PC-3 (cell line): ENCODE measurements around the gene ZDHHC24. TPM values are rescaled to one million over a fixed set of nuclear protein-coding genes. Genes with fewer than 3 reads are reported as not detected.
"Not testable (repeated sequence)": the region's sequence is repeated elsewhere in the genome, so short reads cannot be mapped to it uniquely, and the experiment has no call there.

Experiments used
- ATAC-seq: fragments of 200-7000 bp; cut with Tn5 transposase; 2 replicates; pipeline ENCODE4 v1.9.1; 2020; ENCODE audit warnings: mild to moderate bottlenecking, moderate library complexity
- BruUV-seq: library from RNA; stranded (reverse); fragments of 400-500 nt; replicated peaks from 2 replicates; lab custom pipeline; 2021; lab: Mats Ljungman, UMichigan
- CTCF ChIA-PET: fragments of 300-600 bp; sonication (Branson Sonifier 250); formaldehyde crosslinking; loops from one replicate; lab custom pipeline; 2022; ENCODE audit warnings: antibody characterized with exemption; lab: Charles Lee
- POLR2A ChIA-PET: fragments of 300-600 bp; sonication (Branson Sonifier 250); formaldehyde crosslinking; loops from one replicate; lab custom pipeline; 2022; ENCODE audit warnings: antibody characterized with exemption; ENCODE audit not compliant: unreplicated experiment; lab: Charles Lee
- DNase-seq: peaks from one replicate; pipeline ENCODE4 v3.0.0-alpha.2; 2015
- H2AFZ ChIP-seq: fragments of 300-600 bp; sonication (generic); 2 replicates; pipeline ENCODE4 v1.6.0; 2016; ENCODE audit warnings: antibody characterized with exemption, low read length
- H3F3A ChIP-seq: fragments of 300-600 bp; sonication (generic); one replicate; pipeline ENCODE4 v1.6.0; 2017; ENCODE audit warnings: antibody characterized with exemption, low read length, control low read depth, mild to moderate bottlenecking; ENCODE audit not compliant: unreplicated experiment
- H3K27ac ChIP-seq: fragments of 300-600 bp; sonication (generic); 2 replicates; pipeline ENCODE4 v1.5.1; 2016; ENCODE audit warnings: mild to moderate bottlenecking, low read length
- H3K27me3 ChIP-seq: fragments of 300-600 bp; sonication (generic); 2 replicates; pipeline ENCODE4 v1.6.1; 2016; ENCODE audit warnings: low read length, mixed read lengths
- H3K36me3 ChIP-seq: fragments of 300-600 bp; sonication (generic); 2 replicates; pipeline ENCODE4 v1.6.1; 2016; ENCODE audit warnings: low read depth, mixed run types, low read length, mixed read lengths
- H3K4me1 ChIP-seq: fragments of 300-600 bp; sonication (generic); 2 replicates; pipeline ENCODE4 v1.5.1; 2016; ENCODE audit warnings: low read length; ENCODE audit not compliant: insufficient read depth
- H3K4me2 ChIP-seq: fragments of 300-600 bp; sonication (generic); 2 replicates; pipeline ENCODE4 v1.6.0; 2016; ENCODE audit warnings: low read length
- H3K4me3 ChIP-seq: fragments of 300-600 bp; sonication (generic); 2 replicates; pipeline ENCODE4 v1.5.1; 2016; ENCODE audit warnings: mild to moderate bottlenecking, low read length, mixed read lengths
- H3K79me2 ChIP-seq: fragments of 300-600 bp; sonication (generic); 2 replicates; pipeline ENCODE4 v1.6.1; 2017; ENCODE audit warnings: low read length, mixed read lengths
- H3K9ac ChIP-seq: fragments of 300-600 bp; sonication (generic); 2 replicates; pipeline ENCODE4 v1.6.0; 2016; ENCODE audit warnings: mild to moderate bottlenecking, low read length
- H3K9me2 ChIP-seq: fragments of 300-600 bp; sonication (generic); replicated peaks from 2 replicates; pipeline ENCODE4 v1.6.1; 2016; ENCODE audit warnings: mixed run types, low read length, mixed read lengths
- H3K9me3 ChIP-seq: fragments of 300-600 bp; sonication (generic); 2 replicates; pipeline ENCODE4 v1.6.1; 2016; ENCODE audit warnings: low read length, mixed read lengths
- H4K20me1 ChIP-seq: fragments of 300-600 bp; sonication (generic); 2 replicates; pipeline ENCODE4 v1.6.1; 2016; ENCODE audit warnings: low read length, mixed read lengths
- CTCF ChIP-seq: fragments of 300-600 bp; sonication (generic); conservative IDR thresholded peaks from 2 replicates; pipeline ENCODE4 v1.5.1; 2017; ENCODE audit warnings: antibody characterized with exemption, low read depth, mild to moderate bottlenecking, low read length
- EZH2 ChIP-seq: fragments of 300-600 bp; sonication (generic); IDR thresholded peaks from one replicate; pipeline ENCODE4 v1.6.1; 2017; ENCODE audit warnings: antibody characterized with exemption, mild to moderate bottlenecking, low read length; ENCODE audit not compliant: unreplicated experiment
- EZH2phosphoT487 ChIP-seq: fragments of 300-600 bp; sonication (generic); IDR thresholded peaks from 2 replicates; pipeline ENCODE4 v1.6.1; 2018; ENCODE audit warnings: mild to moderate bottlenecking, antibody characterized with exemption, low read length, borderline replicate concordance
- intact Hi-C: fragments of 100-400 bp; cut with micrococcal nuclease; formaldehyde crosslinking; loops from 2 replicates; pipeline ENCODE4 v1.9.0; 2023
- total RNA-seq: library from RNA; depleted of rRNA; stranded (reverse); fragments of >200 nt; gene quantifications from 2 replicates; pipeline ENCODE4 v1.2.3, GENCODE V29; 2014

The ZDHHC24 gene
- total RNA-seq, 1 experiment from 2014 or later = 15.1 TPM

GRCh38 chr11:66589996-66590675 lies 44.3 kb upstream of the ZDHHC24 start:
- no peak overlapping the region for H3K27ac ChIP-seq
- TF ChIP-seq CTCF = no peak
- TF ChIP-seq EZH2phosphoT487 = no peak
- TF ChIP-seq EZH2 = no peak
- intact Hi-C loops = no loop called here
- no peak overlapping the region for H3K9ac ChIP-seq
- ChIA-PET CTCF (interaction anchor here (0.5 kb wide), 1 partner anchor 70 kb away, joined by 10 read pairs; no protein-coding TSS in a partner anchor), POLR2A (no interaction called here)
- H3K79me2 ChIP-seq = peaks cover 18% of the 10 kb centered on the region
- no TSS peak for BruUV-seq
- H3K4me1 ChIP-seq = peaks cover 15% of the 10 kb centered on the region
- H3K9me2 ChIP-seq = no peaks in the 10 kb centered on the region
- no peaks in the 10 kb centered on the region for H3K27me3 ChIP-seq
- no peak for ATAC-seq
- no peaks in the 10 kb centered on the region for H3K36me3 ChIP-seq
- H3F3A ChIP-seq = no peaks in the 10 kb centered on the region
- no peak for DNase-seq
- no peak overlapping the region for H2AFZ ChIP-seq
- no peak overlapping the region for H3K4me3 ChIP-seq
- H3K4me2 ChIP-seq = no peak overlapping the region
- H3K9me3 ChIP-seq = no peaks in the 10 kb centered on the region
- no peaks in the 10 kb centered on the region for H4K20me1 ChIP-seq

- Histone ChIP-seq H3K79me2 (peaks cover 10% of the 10 kb centered on the region), H3K4me1 (peaks cover 11% of the 10 kb centered on the region)
- ATAC-seq, H3K4me2 ChIP-seq, H3K9ac ChIP-seq, H3K27ac ChIP-seq, intact Hi-C loops, H3K9me3 ChIP-seq, POLR2A ChIA-PET, H2AFZ ChIP-seq, DNase-seq, H3K4me3 ChIP-seq, H3F3A ChIP-seq, H3K36me3 ChIP-seq, BruUV-seq, H3K27me3 ChIP-seq, CTCF ChIA-PET, H3K9me2 ChIP-seq, H4K20me1 ChIP-seq: not testable (repeated sequence)
Observed at GRCh38 chr11:66589315-66589714, 43.5 kb upstream of the ZDHHC24 start.

GRCh38 chr11:66586136-66586535 lies 40.3 kb upstream of the ZDHHC24 start:
- Histone ChIP-seq H3K9me3 (peaks cover 7% of the 10 kb centered on the region; the same call in 1 of the 2 replicates), H3K4me2 (no peak overlapping the region), H3K27me3 (no peaks in the 10 kb centered on the region), H3K36me3 (no peaks in the 10 kb centered on the region), H4K20me1 (no peaks in the 10 kb centered on the region), H3K4me3 (no peak overlapping the region), H3K9me2 (no peaks in the 10 kb centered on the region), H2AFZ (no peak overlapping the region), H3K4me1 (no peaks in the 10 kb centered on the region), H3K27ac (no peak overlapping the region), H3K79me2 (no peaks in the 10 kb centered on the region), H3K9ac (no peak overlapping the region), H3F3A (no peaks in the 10 kb centered on the region)
- CTCF ChIA-PET = no interaction called here
- no TSS peak for BruUV-seq
- DNase-seq (no peak), ATAC-seq (no peak)
- TF ChIP-seq CTCF = no peak
- no peak for TF ChIP-seq EZH2phosphoT487
- intact Hi-C loops = no loop called here
- POLR2A ChIA-PET = no interaction called here

GRCh38 chr11:66585447-66585846 lies 39.6 kb upstream of the ZDHHC24 start:
- H3K79me2 ChIP-seq, H3K27ac ChIP-seq, intact Hi-C loops, H3K4me2 ChIP-seq, H3K4me3 ChIP-seq, H3K4me1 ChIP-seq, H2AFZ ChIP-seq, H3K36me3 ChIP-seq, CTCF ChIA-PET, POLR2A ChIA-PET, H3K9ac ChIP-seq, ATAC-seq, BruUV-seq, H3K9me3 ChIP-seq, H3K27me3 ChIP-seq, H3F3A ChIP-seq, H3K9me2 ChIP-seq, H4K20me1 ChIP-seq, DNase-seq: not testable (repeated sequence)

GRCh38 chr11:66582565-66583147 lies 36.8 kb upstream of the ZDHHC24 start:
- intact Hi-C loops, H3K27ac ChIP-seq, H4K20me1 ChIP-seq, H2AFZ ChIP-seq, BruUV-seq, ATAC-seq, H3K4me1 ChIP-seq, DNase-seq, H3K27me3 ChIP-seq, H3K9ac ChIP-seq, H3K9me3 ChIP-seq, POLR2A ChIA-PET, H3F3A ChIP-seq, H3K79me2 ChIP-seq, H3K4me3 ChIP-seq, H3K36me3 ChIP-seq, H3K4me2 ChIP-seq, CTCF ChIA-PET, H3K9me2 ChIP-seq: not testable (repeated sequence)
